ENCODE results near the gene TRIM52. TPM values are rescaled to one million over a fixed set of nuclear protein-coding genes. Genes with fewer than 3 reads are reported as not detected.

The TRIM52 gene
- total and polyA plus RNA-seq, 9 of the 15 experiments (the other 6 are each of a cell fraction or from before 2014, with no cell fraction given), result 3.3 to 21.9 (median 13.5) TPM

GRCh38 chr5:181221792-181222629, 38.9 kb downstream of the TRIM52 start (continued):
- peak; percentile 99 for TF ChIP-seq HMGXB4 (CRISPR knock-in tag; IDR thresholded peaks at IDR 0.05)
- peak; percentile 46; the same call in 1 of the 2 replicates for TF ChIP-seq KDM2B (CRISPR knock-in tag; IDR thresholded peaks at IDR 0.05)
- TF ChIP-seq FIP1L1 (IDR thresholded peaks at IDR 0.05; ENCODE audit: low read depth, low read length, poor library complexity, severe bottlenecking), result peak; percentile 86
- TF ChIP-seq, protein P1, sequence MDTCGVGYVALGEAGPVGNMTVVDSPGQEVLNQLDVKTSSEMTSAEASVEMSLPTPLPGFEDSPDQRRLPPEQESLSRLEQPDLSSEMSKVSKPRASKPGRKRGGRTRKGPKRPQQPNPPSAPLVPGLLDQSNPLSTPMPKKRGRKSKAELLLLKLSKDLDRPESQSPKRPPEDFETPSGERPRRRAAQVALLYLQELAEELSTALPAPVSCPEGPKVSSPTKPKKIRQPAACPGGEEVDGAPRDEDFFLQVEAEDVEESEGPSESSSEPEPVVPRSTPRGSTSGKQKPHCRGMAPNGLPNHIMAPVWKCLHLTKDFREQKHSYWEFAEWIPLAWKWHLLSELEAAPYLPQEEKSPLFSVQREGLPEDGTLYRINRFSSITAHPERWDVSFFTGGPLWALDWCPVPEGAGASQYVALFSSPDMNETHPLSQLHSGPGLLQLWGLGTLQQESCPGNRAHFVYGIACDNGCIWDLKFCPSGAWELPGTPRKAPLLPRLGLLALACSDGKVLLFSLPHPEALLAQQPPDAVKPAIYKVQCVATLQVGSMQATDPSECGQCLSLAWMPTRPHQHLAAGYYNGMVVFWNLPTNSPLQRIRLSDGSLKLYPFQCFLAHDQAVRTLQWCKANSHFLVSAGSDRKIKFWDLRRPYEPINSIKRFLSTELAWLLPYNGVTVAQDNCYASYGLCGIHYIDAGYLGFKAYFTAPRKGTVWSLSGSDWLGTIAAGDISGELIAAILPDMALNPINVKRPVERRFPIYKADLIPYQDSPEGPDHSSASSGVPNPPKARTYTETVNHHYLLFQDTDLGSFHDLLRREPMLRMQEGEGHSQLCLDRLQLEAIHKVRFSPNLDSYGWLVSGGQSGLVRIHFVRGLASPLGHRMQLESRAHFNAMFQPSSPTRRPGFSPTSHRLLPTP (IDR thresholded peaks at IDR 0.05; ENCODE audit: borderline replicate concordance, extremely low read depth, insufficient read length), result peak; percentile 89
- no peak for TF ChIP-seq CTCFL (IDR thresholded peaks at IDR 0.05; ENCODE audit: borderline replicate concordance, insufficient read depth, low read depth, low read length, poor library complexity, severe bottlenecking)
- peak; percentile 88 for TF ChIP-seq BDP1 (IDR thresholded peaks at IDR 0.05; ENCODE audit: insufficient read depth, insufficient read length)
- TF ChIP-seq, protein P2, sequence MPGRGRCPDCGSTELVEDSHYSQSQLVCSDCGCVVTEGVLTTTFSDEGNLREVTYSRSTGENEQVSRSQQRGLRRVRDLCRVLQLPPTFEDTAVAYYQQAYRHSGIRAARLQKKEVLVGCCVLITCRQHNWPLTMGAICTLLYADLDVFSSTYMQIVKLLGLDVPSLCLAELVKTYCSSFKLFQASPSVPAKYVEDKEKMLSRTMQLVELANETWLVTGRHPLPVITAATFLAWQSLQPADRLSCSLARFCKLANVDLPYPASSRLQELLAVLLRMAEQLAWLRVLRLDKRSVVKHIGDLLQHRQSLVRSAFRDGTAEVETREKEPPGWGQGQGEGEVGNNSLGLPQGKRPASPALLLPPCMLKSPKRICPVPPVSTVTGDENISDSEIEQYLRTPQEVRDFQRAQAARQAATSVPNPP (IDR thresholded peaks at IDR 0.05; ENCODE audit: borderline replicate concordance, insufficient read depth, insufficient read length), result no peak
- TF ChIP-seq ZNF79 (CRISPR knock-in tag; IDR thresholded peaks at IDR 0.05; ENCODE audit: low read depth), result no peak
- peak; percentile 85 for TF ChIP-seq NFIC (IDR thresholded peaks at IDR 0.05)
- TF ChIP-seq FOXK1 (CRISPR knock-in tag; IDR thresholded peaks at IDR 0.05; ENCODE audit: borderline replicate concordance), result no peak; the same call in 1 of the 2 replicates
- peak; percentile 74 for TF ChIP-seq TARDBP (IDR thresholded peaks at IDR 0.05)
- TF ChIP-seq, protein P3, sequence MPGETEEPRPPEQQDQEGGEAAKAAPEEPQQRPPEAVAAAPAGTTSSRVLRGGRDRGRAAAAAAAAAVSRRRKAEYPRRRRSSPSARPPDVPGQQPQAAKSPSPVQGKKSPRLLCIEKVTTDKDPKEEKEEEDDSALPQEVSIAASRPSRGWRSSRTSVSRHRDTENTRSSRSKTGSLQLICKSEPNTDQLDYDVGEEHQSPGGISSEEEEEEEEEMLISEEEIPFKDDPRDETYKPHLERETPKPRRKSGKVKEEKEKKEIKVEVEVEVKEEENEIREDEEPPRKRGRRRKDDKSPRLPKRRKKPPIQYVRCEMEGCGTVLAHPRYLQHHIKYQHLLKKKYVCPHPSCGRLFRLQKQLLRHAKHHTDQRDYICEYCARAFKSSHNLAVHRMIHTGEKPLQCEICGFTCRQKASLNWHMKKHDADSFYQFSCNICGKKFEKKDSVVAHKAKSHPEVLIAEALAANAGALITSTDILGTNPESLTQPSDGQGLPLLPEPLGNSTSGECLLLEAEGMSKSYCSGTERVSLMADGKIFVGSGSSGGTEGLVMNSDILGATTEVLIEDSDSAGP (CRISPR knock-in tag; IDR thresholded peaks at IDR 0.05), result no peak
- no peak; the same call in none of the 2 replicates for TF ChIP-seq ZNF766 (CRISPR knock-in tag; conservative IDR thresholded peaks at IDR 0.05)
